ENCODE measurements around the gene HECTD1.
A peak's percentile ranks its signal among the peaks of the same experiment; 100 is the strongest.
"Not testable (repeated sequence)": the region's sequence is repeated elsewhere in the genome, so short reads cannot be mapped to it uniquely, and the experiment has no call there.

HECTD1 gene

DNA sequence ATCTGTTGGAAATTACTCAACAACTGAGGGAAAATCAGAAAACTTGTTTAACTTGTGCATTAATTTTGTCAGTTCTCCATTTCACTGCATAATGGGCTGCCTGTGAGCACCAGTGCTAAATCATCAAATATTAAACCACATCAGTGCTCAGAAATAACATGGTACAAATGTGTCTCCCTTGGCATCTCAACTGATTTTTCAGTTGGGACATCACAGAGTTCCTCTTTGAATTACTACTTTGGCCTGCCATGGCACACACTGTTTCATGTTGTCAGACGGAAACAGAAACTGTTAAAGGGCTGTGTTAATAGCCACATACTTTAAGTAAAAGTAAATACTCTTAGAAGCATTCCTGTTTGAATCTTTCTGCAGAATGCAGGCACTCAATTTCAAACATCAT, 139.4 kb downstream of the HECTD1 start:
- TF ChIP-seq, protein P1, sequence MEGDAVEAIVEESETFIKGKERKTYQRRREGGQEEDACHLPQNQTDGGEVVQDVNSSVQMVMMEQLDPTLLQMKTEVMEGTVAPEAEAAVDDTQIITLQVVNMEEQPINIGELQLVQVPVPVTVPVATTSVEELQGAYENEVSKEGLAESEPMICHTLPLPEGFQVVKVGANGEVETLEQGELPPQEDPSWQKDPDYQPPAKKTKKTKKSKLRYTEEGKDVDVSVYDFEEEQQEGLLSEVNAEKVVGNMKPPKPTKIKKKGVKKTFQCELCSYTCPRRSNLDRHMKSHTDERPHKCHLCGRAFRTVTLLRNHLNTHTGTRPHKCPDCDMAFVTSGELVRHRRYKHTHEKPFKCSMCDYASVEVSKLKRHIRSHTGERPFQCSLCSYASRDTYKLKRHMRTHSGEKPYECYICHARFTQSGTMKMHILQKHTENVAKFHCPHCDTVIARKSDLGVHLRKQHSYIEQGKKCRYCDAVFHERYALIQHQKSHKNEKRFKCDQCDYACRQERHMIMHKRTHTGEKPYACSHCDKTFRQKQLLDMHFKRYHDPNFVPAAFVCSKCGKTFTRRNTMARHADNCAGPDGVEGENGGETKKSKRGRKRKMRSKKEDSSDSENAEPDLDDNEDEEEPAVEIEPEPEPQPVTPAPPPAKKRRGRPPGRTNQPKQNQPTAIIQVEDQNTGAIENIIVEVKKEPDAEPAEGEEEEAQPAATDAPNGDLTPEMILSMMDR (IDR thresholded peaks at IDR 0.05; ENCODE audit: control extremely low read depth, extremely low read depth, low read depth, missing control alignments) = no peak
- peak; percentile 36 for DNase-seq (ENCODE audit: extremely low spot score)
- ChIA-PET CTCF (interaction anchor here (1.0 to 2.7 kb wide), 3 partner anchors 11 to 32 kb away, joined by 3 to 11 read pairs (median 3); no protein-coding TSS in a partner anchor), POLR2A (no interaction called here)

DNA sequence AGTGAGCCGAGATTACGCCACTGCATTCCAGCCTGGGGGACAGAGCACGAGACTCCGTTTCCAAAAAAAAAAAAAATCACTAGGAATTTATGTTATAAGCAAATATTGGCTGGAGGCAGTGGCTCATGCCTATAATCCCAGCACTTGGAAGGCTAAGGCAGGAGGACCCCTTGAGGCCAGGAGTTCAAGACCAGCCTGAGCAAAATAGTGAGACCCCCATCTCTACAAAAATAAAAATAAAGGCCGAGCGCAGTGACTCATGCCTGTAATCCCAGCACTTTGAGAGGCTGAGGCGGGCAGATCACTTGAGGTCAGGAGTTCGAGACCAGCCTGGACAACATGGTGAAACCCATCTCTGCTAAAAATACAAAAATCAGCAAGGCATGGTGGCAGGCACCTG, 144.7 kb downstream of the HECTD1 start:
- CTCF ChIA-PET = interaction anchor here (1.3 to 1.8 kb wide), 2 partner anchors 8 to 20 kb away, joined by 3 to 5 read pairs; no protein-coding TSS in a partner anchor
- DNase-seq (ENCODE audit: extremely low spot score); POLR2A ChIA-PET: not testable (repeated sequence)

DNA sequence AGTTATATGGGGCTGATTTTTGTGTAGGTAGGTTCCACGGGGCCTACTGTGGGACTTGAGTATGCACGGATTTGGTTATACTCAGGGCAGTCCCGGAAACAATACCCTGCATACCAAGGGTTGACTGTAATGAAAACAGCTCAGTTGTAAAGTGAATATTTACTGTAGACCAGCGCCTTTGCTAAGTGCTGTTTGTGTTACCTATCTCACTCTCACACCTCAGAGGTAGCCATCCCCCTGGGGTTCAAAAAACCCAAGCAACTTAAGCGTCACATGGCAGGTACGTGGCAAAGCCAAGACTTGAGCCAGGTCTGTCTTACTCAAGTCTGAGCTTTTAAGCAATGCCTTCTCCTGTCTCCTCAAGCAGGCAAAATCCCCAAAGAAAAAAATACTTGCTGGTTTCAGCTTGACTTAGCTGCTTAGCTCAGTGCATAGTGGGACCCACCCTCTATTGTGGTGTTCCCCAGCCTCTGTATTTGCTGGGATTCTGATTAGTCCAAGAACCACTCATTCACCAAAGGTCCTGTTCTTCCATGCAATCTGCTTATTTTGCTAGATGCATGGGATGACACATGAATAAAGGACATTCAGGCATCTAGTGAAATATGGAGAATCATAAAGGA, 147.2 kb downstream of the HECTD1 start:
- TF ChIP-seq, protein P1 (IDR thresholded peaks at IDR 0.05; ENCODE audit: control extremely low read depth, extremely low read depth, low read depth, missing control alignments) = no peak
- ChIA-PET POLR2A (no interaction called here), CTCF (interaction anchor here (1.2 to 1.3 kb wide), 2 partner anchors 16 to 403 kb away, joined by 3 to 4 read pairs; no protein-coding TSS in a partner anchor)
- DNase-seq (ENCODE audit: extremely low spot score) = no peak

DNA sequence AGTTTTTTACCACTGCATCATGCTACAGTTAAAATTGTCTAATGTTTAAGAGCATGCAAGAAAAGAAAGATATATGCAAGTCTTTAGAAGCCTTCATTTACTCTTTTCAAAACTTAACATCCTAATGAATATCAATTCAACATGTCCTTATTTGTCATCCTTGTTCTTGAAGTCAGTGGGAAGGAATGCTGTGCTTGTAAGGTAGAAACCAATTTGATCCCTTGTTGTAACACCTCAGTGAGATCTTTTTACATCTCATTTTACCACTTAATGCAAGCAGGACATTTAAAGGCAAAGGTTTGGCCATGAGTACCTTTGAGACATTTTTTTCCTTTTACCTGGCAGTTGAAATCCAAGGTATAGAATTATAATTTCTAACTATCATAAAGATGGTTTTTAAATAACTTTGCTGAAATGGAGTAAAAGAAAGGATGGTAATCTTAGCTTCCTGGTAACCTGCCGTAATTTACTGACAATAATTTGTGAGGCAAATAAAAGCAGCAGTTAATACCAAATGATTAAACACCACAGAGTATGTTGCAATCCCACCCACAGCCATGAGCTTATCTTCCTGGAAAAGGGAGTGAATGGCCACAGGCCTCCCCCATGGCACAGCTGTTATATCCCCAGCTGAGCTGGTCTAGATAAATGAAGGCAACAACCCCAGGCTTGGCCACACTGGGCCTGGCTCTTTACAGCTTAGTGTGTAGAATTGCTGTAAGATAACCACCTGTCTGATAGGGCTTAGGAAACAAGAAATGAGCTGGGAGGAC, 148.3 kb downstream of the HECTD1 start:
- TF ChIP-seq, protein P1 (IDR thresholded peaks at IDR 0.05; ENCODE audit: control extremely low read depth, extremely low read depth, low read depth, missing control alignments) = no peak
- no peak for DNase-seq (ENCODE audit: extremely low spot score)
- ChIA-PET CTCF (interaction anchor here (1.2 to 1.3 kb wide), 2 partner anchors 15 to 402 kb away, joined by 3 to 4 read pairs; no protein-coding TSS in a partner anchor), POLR2A (no interaction called here)

DNA sequence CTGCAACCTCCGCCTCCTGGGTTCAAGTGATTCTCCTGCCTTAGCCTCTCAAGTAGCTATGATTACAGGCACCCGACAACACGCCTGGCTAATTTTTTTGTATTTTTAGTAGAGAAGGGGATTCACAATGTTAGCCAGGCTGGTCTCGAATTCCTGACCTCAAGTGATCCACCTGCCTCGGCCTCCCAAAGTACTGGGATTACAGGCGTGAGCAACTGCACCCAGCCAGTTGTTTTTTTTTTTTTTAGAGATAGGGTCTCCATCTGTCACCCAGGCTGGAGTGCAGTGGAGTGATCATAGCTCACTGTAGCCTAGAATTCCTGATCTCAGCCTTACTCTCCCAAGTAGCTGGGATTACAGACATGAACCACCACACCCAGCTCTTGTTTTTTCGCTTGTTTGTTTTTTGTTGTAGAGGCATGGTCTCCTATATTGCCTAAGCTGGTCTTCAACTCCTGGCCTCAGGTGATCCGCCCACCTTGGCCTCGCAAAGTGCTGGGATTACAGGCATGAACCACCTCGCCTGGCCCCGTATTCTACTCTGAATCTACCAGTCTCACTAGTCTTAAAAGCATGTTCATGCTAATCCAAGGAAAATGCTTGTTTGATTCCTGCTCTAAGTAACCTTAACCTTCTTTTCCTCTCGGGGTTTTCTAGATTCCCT, 149.8 kb downstream of the HECTD1 start:
- ChIA-PET CTCF (interaction anchor here (1.0 to 2.1 kb wide), 4 partner anchors 8 to 296 kb away, joined by 3 to 11 read pairs (median 4); partner anchors contain the start of gene HECTD1), POLR2A (interaction anchor here (1.1 kb wide), 1 partner anchor 32 kb away, joined by 3 read pairs; the partner anchor contains the start of genes AP4S1 and STRN3)
- TF ChIP-seq, protein P1 (IDR thresholded peaks at IDR 0.05; ENCODE audit: control extremely low read depth, extremely low read depth, low read depth, missing control alignments) = no peak
- no peak for DNase-seq (ENCODE audit: extremely low spot score)

DNA sequence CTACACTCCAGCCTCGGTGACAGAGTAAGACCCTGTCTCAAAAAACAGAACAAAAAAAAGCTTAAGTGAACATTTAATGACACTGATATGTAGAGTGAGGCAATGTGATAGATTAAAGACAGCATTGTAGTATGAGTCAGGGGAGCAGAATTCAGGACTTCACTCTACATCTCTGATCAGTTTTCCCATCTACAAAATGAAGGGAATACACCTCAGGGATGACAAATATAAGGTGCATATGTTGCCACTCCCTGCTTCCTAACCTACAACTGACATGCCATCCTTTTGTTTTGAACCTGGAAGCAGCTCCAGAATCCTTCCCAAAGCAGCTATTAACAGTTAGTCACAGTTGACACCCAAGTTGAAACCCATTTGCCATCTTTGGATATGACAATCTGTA, 150.6 kb downstream of the HECTD1 start:
- ChIA-PET CTCF (interaction anchor here (1.0 to 2.1 kb wide), 5 partner anchors 9 to 151 kb away, joined by 3 to 11 read pairs (median 4); partner anchors contain the start of gene HECTD1), POLR2A (interaction anchor here (1.1 kb wide), 1 partner anchor 31 kb away, joined by 3 read pairs; the partner anchor contains the start of genes AP4S1 and STRN3)
- DNase-seq (ENCODE audit: extremely low spot score) = no peak
- TF ChIP-seq, protein P1 (IDR thresholded peaks at IDR 0.05; ENCODE audit: control extremely low read depth, extremely low read depth, low read depth, missing control alignments) = no peak

DNA sequence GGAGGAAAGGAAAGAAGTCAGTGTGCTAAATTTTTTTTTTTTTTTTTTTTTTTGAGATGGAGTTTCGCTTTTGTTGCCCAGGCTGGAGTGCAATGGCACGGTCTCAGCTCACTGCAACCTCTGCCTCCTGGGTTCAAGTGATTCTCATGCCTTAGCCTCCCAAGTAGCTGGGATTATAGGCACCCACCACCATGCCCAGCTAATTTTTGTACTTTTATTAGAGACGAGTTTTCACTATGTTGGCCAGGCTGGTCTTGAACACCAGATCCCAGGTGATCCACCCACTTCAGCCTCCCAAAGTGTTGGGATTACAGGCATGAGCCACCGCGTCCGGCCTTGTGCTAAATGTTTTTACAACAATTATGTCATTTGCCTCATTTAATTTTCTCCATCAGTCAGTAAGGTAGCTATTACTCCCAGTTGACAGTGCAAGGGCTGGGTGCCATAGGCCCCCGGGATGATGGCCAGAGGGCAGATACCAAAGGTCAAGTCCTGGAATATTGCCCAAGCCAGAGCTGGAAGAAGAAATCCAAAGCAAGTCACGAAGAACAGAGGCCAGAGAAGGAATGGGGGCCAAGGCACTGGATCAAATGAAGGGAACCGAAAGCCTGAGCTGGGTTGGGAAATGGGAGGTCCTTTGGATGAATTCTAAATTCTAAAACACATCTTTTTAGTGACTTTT, 154.5 kb downstream of the HECTD1 start:
- not testable (repeated sequence) for DNase-seq (ENCODE audit: extremely low spot score)
- POLR2A ChIA-PET = interaction anchor here (0.6 to 0.7 kb wide), 2 partner anchors 21 to 153 kb away, joined by 9 to 12 read pairs; no protein-coding TSS in a partner anchor

More for the DNA sequence above, 154.5 kb downstream of the HECTD1 start:
- CTCF ChIA-PET = interaction anchor here (0.8 to 1.2 kb wide), 3 partner anchors 9 to 29 kb away, joined by 3 to 4 read pairs (median 3); no protein-coding TSS in a partner anchor
